Breast epithelium (tissue), 3 donors: ENCODE measurements around the gene PANK1.

ENCODE experiments used
- CTCF ChIP-seq, 3 donors: fragments of 450-650 bp; IDR thresholded peaks; one replicate each; pipeline ENCODE4 v1.5.1; 2016 to 2017; ENCODE audit warnings: antibody characterized with exemption in 3 of 3, mild to moderate bottlenecking in 3 of 3, moderate library complexity in 3 of 3
- POLR2AphosphoS5 ChIP-seq, 3 donors: sonication (generic); formaldehyde crosslinking; IDR thresholded peaks; one replicate each; pipeline ENCODE4 v1.6.1; 2017; ENCODE audit warnings: antibody characterized with exemption in 3 of 3

- TF ChIP-seq CTCF (IDR thresholded peaks at IDR 0.05) (no peak), POLR2AphosphoS5 (IDR thresholded peaks at IDR 0.05) (no peak)
Measured at GRCh38 chr10:89679986-89680385, 34.9 kb upstream of the PANK1 start.
